ENCODE data around the gene GPR78. TPM values are rescaled to one million over a fixed set of nuclear protein-coding genes. Genes with fewer than 3 reads are reported as not detected.

Gene GPR78
- total and polyA plus RNA-seq, 2 experiments from 2014 or later: 0.05 TPM; not detected in 1

GRCh38 chr4:8553991-8554405 lies 26.2 kb upstream of the GPR78 start:
- peaks cover 22% of the 10 kb centered on the region for H3K4me1 ChIP-seq (ENCODE audit: insufficient read depth)
- no peaks in the 10 kb centered on the region for H4K20me1 ChIP-seq (ENCODE audit: insufficient read depth)
- no peaks in the 10 kb centered on the region for H3K79me2 ChIP-seq (ENCODE audit: insufficient read depth)
- WGBS, 2 experiments (ENCODE audit: low coverage in 1 of 2, low lambda C conversion rate in 2 of 2, missing lambda C conversion rate in 2 of 2): 91 to 93% methylated on average over 12 of the region's 12 CpGs
- no peaks in the 10 kb centered on the region for H3K9me3 ChIP-seq (ENCODE audit: low read depth)
- H2AFZ ChIP-seq: no peak overlapping the region
- DNase-seq: no peak
- no peaks in the 10 kb centered on the region; the same call in 1 of the 2 replicates for H3K27me3 ChIP-seq (replicated peaks; ENCODE audit: insufficient read depth)
- in situ Hi-C loops (cut with MboI): no loop called here
- no peaks in the 10 kb centered on the region for H3K9me2 ChIP-seq (ENCODE audit: insufficient read depth)
- H3K4me3 ChIP-seq: no peak overlapping the region
- H3K36me3 ChIP-seq (ENCODE audit: low read depth): no peaks in the 10 kb centered on the region
- no peaks in the 10 kb centered on the region for H3F3A ChIP-seq (ENCODE audit: insufficient read depth)
- no peak for TF ChIP-seq EZH2phosphoT487 (IDR thresholded peaks at IDR 0.05; ENCODE audit: insufficient read depth, low read depth)
- no peak for TF ChIP-seq EZH2 (IDR thresholded peaks at IDR 0.05; ENCODE audit: insufficient read depth, poor library complexity, severe bottlenecking)
- H3K4me2 ChIP-seq (ENCODE audit: unreplicated experiment): no peak overlapping the region
- no peak overlapping the region for H3K27ac ChIP-seq
- no peak overlapping the region for H3K9ac ChIP-seq

GRCh38 chr4:8554555-8555100 lies 25.6 kb upstream of the GPR78 start:
- TF ChIP-seq EZH2phosphoT487 (IDR thresholded peaks at IDR 0.05; ENCODE audit: insufficient read depth, low read depth) (no peak), EZH2 (IDR thresholded peaks at IDR 0.05; ENCODE audit: insufficient read depth, poor library complexity, severe bottlenecking) (no peak)
- in situ Hi-C loops (cut with MboI): no loop called here
- no peaks in the 10 kb centered on the region for H3F3A ChIP-seq (ENCODE audit: insufficient read depth)
- H3K4me2 ChIP-seq (ENCODE audit: unreplicated experiment): no peak overlapping the region
- H3K27ac ChIP-seq: no peak overlapping the region
- no peaks in the 10 kb centered on the region for H3K9me3 ChIP-seq (ENCODE audit: low read depth)
- no peaks in the 10 kb centered on the region for H3K79me2 ChIP-seq (ENCODE audit: insufficient read depth)
- 89 to 92% methylated on average over 17 of the region's 17 CpGs for WGBS, 2 experiments (ENCODE audit: low coverage in 1 of 2, low lambda C conversion rate in 2 of 2, missing lambda C conversion rate in 2 of 2)
- no peak overlapping the region for H3K4me3 ChIP-seq
- H2AFZ ChIP-seq: no peak overlapping the region
- DNase-seq: no peak
- no peaks in the 10 kb centered on the region for H3K9me2 ChIP-seq (ENCODE audit: insufficient read depth)
- H3K4me1 ChIP-seq (ENCODE audit: insufficient read depth): peaks cover 22% of the 10 kb centered on the region
- no peaks in the 10 kb centered on the region; the same call in 1 of the 2 replicates for H3K27me3 ChIP-seq (replicated peaks; ENCODE audit: insufficient read depth)
- no peaks in the 10 kb centered on the region for H4K20me1 ChIP-seq (ENCODE audit: insufficient read depth)
- H3K9ac ChIP-seq: no peak overlapping the region
- H3K36me3 ChIP-seq (ENCODE audit: low read depth): no peaks in the 10 kb centered on the region

DNA sequence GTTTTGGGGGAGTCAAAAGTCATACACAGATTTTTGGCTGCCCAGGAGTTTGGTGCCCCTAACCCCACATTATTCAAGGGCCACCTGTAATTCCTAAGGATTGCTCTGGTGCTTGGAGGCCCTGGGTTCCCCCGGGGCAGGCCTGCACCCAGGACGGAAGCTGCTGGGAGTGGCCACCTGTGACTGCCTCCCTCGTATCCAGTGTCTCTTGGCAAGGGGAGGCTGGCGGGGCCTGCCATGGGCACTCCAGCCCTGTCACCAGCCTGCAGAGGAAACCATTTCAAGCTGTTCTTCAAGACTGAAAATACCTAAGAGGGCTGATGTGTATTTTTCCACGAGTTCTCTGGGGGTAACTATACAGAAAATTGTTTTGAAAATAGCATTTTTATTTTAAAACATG lies 24.5 kb upstream of the GPR78 start:
- peaks cover 22% of the 10 kb centered on the region for H3K4me1 ChIP-seq (ENCODE audit: insufficient read depth)
- no peak for DNase-seq
- no peaks in the 10 kb centered on the region for H3K9me3 ChIP-seq (ENCODE audit: low read depth)
- H3K27me3 ChIP-seq (replicated peaks; ENCODE audit: insufficient read depth): no peaks in the 10 kb centered on the region; the same call in 1 of the 2 replicates
- H3K4me3 ChIP-seq: no peak overlapping the region
- no peak overlapping the region for H3K27ac ChIP-seq
- WGBS, 2 experiments (ENCODE audit: low coverage in 1 of 2, low lambda C conversion rate in 2 of 2, missing lambda C conversion rate in 2 of 2): 91 to 95% methylated on average over 5 of the region's 5 CpGs
- H3K4me2 ChIP-seq (ENCODE audit: unreplicated experiment): no peak overlapping the region
- no peaks in the 10 kb centered on the region for H3K36me3 ChIP-seq (ENCODE audit: low read depth)
- no peaks in the 10 kb centered on the region for H3K79me2 ChIP-seq (ENCODE audit: insufficient read depth)
- H3F3A ChIP-seq (ENCODE audit: insufficient read depth): no peaks in the 10 kb centered on the region
- H2AFZ ChIP-seq: no peak overlapping the region
- H3K9ac ChIP-seq: no peak overlapping the region
- in situ Hi-C loops (cut with MboI): no loop called here
- TF ChIP-seq EZH2 (IDR thresholded peaks at IDR 0.05; ENCODE audit: insufficient read depth, poor library complexity, severe bottlenecking) (no peak), EZH2phosphoT487 (IDR thresholded peaks at IDR 0.05; ENCODE audit: insufficient read depth, low read depth) (no peak)
- no peaks in the 10 kb centered on the region for H3K9me2 ChIP-seq (ENCODE audit: insufficient read depth)
- no peaks in the 10 kb centered on the region for H4K20me1 ChIP-seq (ENCODE audit: insufficient read depth)

DNA sequence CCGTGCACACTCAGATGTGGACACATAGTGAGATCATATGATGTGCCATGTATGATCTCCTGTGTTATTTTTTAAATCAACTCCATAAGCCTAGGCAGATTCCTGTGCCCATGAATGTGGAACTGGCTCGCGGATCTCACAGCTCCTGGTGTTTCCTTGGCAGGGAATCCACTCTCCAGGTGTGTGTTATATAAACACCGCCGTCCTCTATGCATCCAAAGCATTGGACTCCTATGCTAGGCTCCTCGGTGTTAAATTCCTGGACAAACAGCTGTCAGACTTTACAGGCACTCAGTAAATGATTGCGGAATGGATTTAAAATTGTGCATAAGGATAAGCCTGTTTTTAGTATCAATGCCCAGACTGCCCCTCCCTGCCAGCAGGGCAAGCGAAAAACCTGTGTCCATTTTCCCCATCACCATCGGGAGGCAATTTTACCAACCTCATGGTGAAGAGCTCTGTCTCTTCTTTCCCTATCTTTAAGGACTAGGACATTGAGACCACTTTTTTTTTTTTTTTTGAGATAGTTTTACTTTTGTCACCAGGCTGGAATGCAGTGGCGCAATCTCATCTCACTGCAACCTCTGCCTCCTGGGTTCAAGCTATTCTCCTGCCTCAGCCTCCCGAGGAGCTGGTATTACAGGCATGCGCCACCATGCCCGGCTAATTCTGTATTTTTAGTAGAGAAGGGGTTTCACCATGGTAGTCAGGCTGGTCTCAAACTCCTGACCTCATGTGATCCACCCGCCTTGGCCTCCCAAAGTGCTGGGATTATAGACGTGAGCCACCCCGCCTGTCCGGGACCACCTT lies 23.6 kb upstream of the GPR78 start:
- DNase-seq: peak; percentile 46

More for the DNA sequence above, 23.6 kb upstream of the GPR78 start:
- H2AFZ ChIP-seq: no peak overlapping the region
- no peaks in the 10 kb centered on the region for H3K9me2 ChIP-seq (ENCODE audit: insufficient read depth)
- H3K27ac ChIP-seq: no peak overlapping the region
- H3K4me3 ChIP-seq: no peak overlapping the region
- H3K9ac ChIP-seq: no peak overlapping the region
- no peaks in the 10 kb centered on the region for H3K79me2 ChIP-seq (ENCODE audit: insufficient read depth)
- WGBS, 2 experiments (ENCODE audit: low coverage in 1 of 2, low lambda C conversion rate in 2 of 2, missing lambda C conversion rate in 2 of 2): 69 to 74% methylated on average over 17 of the region's 17 CpGs
- H4K20me1 ChIP-seq (ENCODE audit: insufficient read depth): no peaks in the 10 kb centered on the region
- peaks cover 22% of the 10 kb centered on the region for H3K4me1 ChIP-seq (ENCODE audit: insufficient read depth)
- no peak overlapping the region for H3K4me2 ChIP-seq (ENCODE audit: unreplicated experiment)
- no peaks in the 10 kb centered on the region for H3K9me3 ChIP-seq (ENCODE audit: low read depth)
- TF ChIP-seq EZH2 (IDR thresholded peaks at IDR 0.05; ENCODE audit: insufficient read depth, poor library complexity, severe bottlenecking): no peak
- in situ Hi-C loops (cut with MboI): no loop called here
- no peaks in the 10 kb centered on the region for H3K36me3 ChIP-seq (ENCODE audit: low read depth)
- H3K27me3 ChIP-seq (replicated peaks; ENCODE audit: insufficient read depth): no peaks in the 10 kb centered on the region
- no peaks in the 10 kb centered on the region for H3F3A ChIP-seq (ENCODE audit: insufficient read depth)
